ENCODE results near the gene EVC. TPM values are rescaled to one million over a fixed set of nuclear protein-coding genes. Genes with fewer than 3 reads are reported as not detected.

The EVC gene
- total and polyA plus RNA-seq, 8 donors, result 18.8 to 36.2 (median 31.3) TPM

- peaks cover 0 to 15% of the 10 kb centered on the region in 2 donors for H3K36me3 ChIP-seq
- intact Hi-C loops (cut with DNase I), result no loop called here
- no peak for TF ChIP-seq CTCF (IDR thresholded peaks at IDR 0.05)
- DNase-seq (no peak), ATAC-seq (no peak)
- no peaks in the 10 kb centered on the region for H3K9me3 ChIP-seq
- H3K27me3 ChIP-seq, result no peaks in the 10 kb centered on the region
- H3K4me3 ChIP-seq, result no peak overlapping the region
- H3K27ac ChIP-seq, result no peak overlapping the region
- no peaks in the 10 kb centered on the region for H3K4me1 ChIP-seq
Measured at GRCh38 chr4:5700459-5700858, 10.5 kb upstream of the EVC start.

GRCh38 chr4:5701971-5702370 lies 9.0 kb upstream of the EVC start:
- Histone ChIP-seq H3K9me3 (no peaks in the 10 kb centered on the region), H3K36me3 (peaks cover 0 to 3% of the 10 kb centered on the region in 2 donors), H3K27me3 (peaks cover 0 to 5% of the 10 kb centered on the region in 2 donors), H3K4me3 (no peak overlapping the region), H3K4me1 (peaks cover 0 to under 1% of the 10 kb centered on the region in 2 donors), H3K27ac (no peak overlapping the region)
- TF ChIP-seq CTCF (IDR thresholded peaks at IDR 0.05), result no peak
- ATAC-seq (no peak), DNase-seq (no peak)
- intact Hi-C loops (cut with DNase I), result no loop called here

GRCh38 chr4:5703831-5704230 lies 7.2 kb upstream of the EVC start:
- Histone ChIP-seq H3K27me3 (peaks cover 0 to 24% of the 10 kb centered on the region in 2 donors), H3K9me3 (no peaks in the 10 kb centered on the region), H3K4me1 (peaks cover 9 to 17% of the 10 kb centered on the region in 2 donors), H3K27ac (no peak overlapping the region), H3K4me3 (no peak overlapping the region), H3K36me3 (no peaks in the 10 kb centered on the region)
- intact Hi-C loops (cut with DNase I), result no loop called here
- DNase-seq (no peak), ATAC-seq (no peak)
- TF ChIP-seq CTCF (IDR thresholded peaks at IDR 0.05), result no peak

- TF ChIP-seq CTCF (IDR thresholded peaks at IDR 0.05), result no peak
- Histone ChIP-seq H3K27ac (no peak overlapping the region), H3K27me3 (peaks cover 0 to 28% of the 10 kb centered on the region in 2 donors), H3K9me3 (no peaks in the 10 kb centered on the region), H3K4me1 (peaks cover 9 to 17% of the 10 kb centered on the region in 2 donors), H3K4me3 (no peak overlapping the region), H3K36me3 (no peaks in the 10 kb centered on the region)
- no peak for ATAC-seq
- DNase-seq, result no peak
- intact Hi-C loops (cut with DNase I), result no loop called here
Measured at GRCh38 chr4:5704276-5704675, 6.7 kb upstream of the EVC start.

- peaks cover 0 to 43% of the 10 kb centered on the region in 2 donors for H3K27me3 ChIP-seq
Measured at GRCh38 chr4:5705647-5706320, 5.2 kb upstream of the EVC start.

More at GRCh38 chr4:5705647-5706320, 5.2 kb upstream of the EVC start:
- H3K4me1 ChIP-seq, result peaks cover 9 to 22% of the 10 kb centered on the region in 2 donors
- peak in 1 of 4 donors; percentile 53 for DNase-seq
- H3K4me3 ChIP-seq, result no peak overlapping the region
- no peaks in the 10 kb centered on the region for H3K36me3 ChIP-seq
- intact Hi-C loops (cut with DNase I), result no loop called here
- ATAC-seq, result no peak
- no peak overlapping the region for H3K27ac ChIP-seq
- no peaks in the 10 kb centered on the region for H3K9me3 ChIP-seq
- no peak for TF ChIP-seq CTCF (IDR thresholded peaks at IDR 0.05)

All from left lung (tissue), 10 donors.